Neural crest cell (in vitro differentiated cells): ENCODE data around the gene TYR. TPM values are rescaled to one million over a fixed set of nuclear protein-coding genes. Genes with fewer than 3 reads are reported as not detected.

Experiments used
- DNase-seq: peaks from one replicate; pipeline ENCODE4 v3.0.0; 2021; ENCODE audit warnings: low read depth, mixed read lengths, low spot score
- H3K27ac Mint-ChIP-seq: one replicate; pipeline ENCODE4 v1.8.0; 2021; ENCODE audit warnings: mild to moderate bottlenecking, mixed read lengths; ENCODE audit not compliant: unreplicated experiment
- H3K27me3 Mint-ChIP-seq: 2 replicates; pipeline ENCODE4 v1.8.0; 2021; ENCODE audit warnings: low read depth, mild to moderate bottlenecking, mixed read lengths
- H3K36me3 Mint-ChIP-seq: 2 replicates; pipeline ENCODE4 v1.8.0; 2021; ENCODE audit warnings: low read depth, mild to moderate bottlenecking, mixed read lengths
- H3K4me1 Mint-ChIP-seq: 2 replicates; pipeline ENCODE4 v1.8.0; 2021; ENCODE audit warnings: mixed read lengths
- H3K4me3 Mint-ChIP-seq: one replicate; pipeline ENCODE4 v1.8.0; 2021; ENCODE audit warnings: mild to moderate bottlenecking, mixed read lengths
- H3K9me3 Mint-ChIP-seq: 2 replicates; pipeline ENCODE4 v1.8.0; 2021; ENCODE audit warnings: mixed read lengths
- long read RNA-seq: library from polyadenylated mRNA; unstranded; transcript quantifications from one replicate; pipeline ENCODE4 v2.0.0, GENCODE V29; 2020
- total RNA-seq: library from RNA; stranded (reverse); gene quantifications from 2 replicates; pipeline ENCODE4 v1.2.1, GENCODE V29; 2021
- TF ChIP-seq, protein P1 (sequence below): fragments of 200-600 bp; sonication (generic); conservative IDR thresholded peaks from 2 replicates; pipeline ENCODE4 v1.5.0; 2021; ENCODE audit warnings: antibody characterized with exemption, mild to moderate bottlenecking

TYR gene
- not detected in 2 replicates for total RNA-seq
- long read RNA-seq = 0 reads

DNA sequence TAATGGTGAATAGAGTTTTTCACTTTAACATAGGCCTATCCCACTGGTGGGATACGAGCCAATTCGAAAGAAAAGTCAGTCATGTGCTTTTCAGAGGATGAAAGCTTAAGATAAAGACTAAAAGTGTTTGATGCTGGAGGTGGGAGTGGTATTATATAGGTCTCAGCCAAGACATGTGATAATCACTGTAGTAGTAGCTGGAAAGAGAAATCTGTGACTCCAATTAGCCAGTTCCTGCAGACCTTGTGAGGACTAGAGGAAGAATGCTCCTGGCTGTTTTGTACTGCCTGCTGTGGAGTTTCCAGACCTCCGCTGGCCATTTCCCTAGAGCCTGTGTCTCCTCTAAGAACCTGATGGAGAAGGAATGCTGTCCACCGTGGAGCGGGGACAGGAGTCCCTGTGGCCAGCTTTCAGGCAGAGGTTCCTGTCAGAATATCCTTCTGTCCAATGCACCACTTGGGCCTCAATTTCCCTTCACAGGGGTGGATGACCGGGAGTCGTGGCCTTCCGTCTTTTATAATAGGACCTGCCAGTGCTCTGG lies at the start of gene TYR:
Gene TYR (plus strand): TSS at position 185 of the 541 bp plus-strand sequence. CDS start 79 bp downstream, at position 264.
- Mint-ChIP-seq H3K9me3 (peaks cover 4% of the 10 kb centered on the region), H3K4me1 (peaks cover 8% of the 10 kb centered on the region), H3K27me3 (no peaks in the 10 kb centered on the region), H3K27ac (no peak within 1 kb of the TSS), H3K4me3 (no peak within 1 kb of the TSS), H3K36me3 (no peaks in the 10 kb centered on the region)
- DNase-seq = no peak
- TF ChIP-seq, protein P1, sequence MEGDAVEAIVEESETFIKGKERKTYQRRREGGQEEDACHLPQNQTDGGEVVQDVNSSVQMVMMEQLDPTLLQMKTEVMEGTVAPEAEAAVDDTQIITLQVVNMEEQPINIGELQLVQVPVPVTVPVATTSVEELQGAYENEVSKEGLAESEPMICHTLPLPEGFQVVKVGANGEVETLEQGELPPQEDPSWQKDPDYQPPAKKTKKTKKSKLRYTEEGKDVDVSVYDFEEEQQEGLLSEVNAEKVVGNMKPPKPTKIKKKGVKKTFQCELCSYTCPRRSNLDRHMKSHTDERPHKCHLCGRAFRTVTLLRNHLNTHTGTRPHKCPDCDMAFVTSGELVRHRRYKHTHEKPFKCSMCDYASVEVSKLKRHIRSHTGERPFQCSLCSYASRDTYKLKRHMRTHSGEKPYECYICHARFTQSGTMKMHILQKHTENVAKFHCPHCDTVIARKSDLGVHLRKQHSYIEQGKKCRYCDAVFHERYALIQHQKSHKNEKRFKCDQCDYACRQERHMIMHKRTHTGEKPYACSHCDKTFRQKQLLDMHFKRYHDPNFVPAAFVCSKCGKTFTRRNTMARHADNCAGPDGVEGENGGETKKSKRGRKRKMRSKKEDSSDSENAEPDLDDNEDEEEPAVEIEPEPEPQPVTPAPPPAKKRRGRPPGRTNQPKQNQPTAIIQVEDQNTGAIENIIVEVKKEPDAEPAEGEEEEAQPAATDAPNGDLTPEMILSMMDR = no peak

DNA sequence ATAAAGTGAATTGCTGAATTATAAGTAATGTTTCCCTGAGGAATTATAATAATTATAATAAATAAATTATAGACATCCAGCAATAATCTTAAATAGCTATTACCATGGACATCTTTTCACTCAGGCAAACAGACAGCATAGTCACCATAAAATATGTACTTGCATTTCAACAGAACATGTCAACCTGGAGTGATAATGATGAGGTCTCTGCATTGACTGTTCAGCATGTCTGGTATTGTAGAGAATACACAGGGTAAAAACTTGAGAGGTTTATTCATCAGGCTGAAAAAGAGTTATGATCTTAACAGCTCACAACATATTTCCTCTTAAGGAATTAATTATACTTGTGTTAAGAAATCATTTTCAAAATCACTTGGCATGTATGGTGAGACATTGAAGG lies 41.1 kb upstream of the TYR start:
- no peak overlapping the region for H3K4me3 Mint-ChIP-seq
- H3K4me1 Mint-ChIP-seq = no peaks in the 10 kb centered on the region
- H3K9me3 Mint-ChIP-seq = no peaks in the 10 kb centered on the region
- no peaks in the 10 kb centered on the region for H3K27me3 Mint-ChIP-seq
- no peak for DNase-seq
- H3K36me3 Mint-ChIP-seq = no peaks in the 10 kb centered on the region
- TF ChIP-seq, protein P1 = no peak
- no peak overlapping the region for H3K27ac Mint-ChIP-seq

DNA sequence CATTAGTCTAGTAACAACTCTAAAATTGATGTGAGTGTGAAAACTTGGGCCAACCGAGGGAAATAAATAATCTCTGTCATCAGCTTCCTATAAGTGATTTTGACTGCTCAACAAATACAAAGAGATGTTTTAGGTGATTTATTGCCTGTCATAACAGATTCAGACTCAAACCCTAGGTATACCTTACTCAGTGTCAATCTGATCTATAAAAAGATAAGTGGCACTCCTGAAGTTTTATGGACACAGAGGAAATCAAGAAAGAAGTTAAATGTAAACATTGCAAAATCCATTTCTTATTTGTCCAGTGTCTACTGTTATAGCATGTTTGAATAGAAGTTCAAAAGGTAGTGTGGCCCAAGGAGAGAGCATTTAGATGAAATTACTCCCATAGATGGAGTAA lies 30.4 kb upstream of the TYR start:
- DNase-seq = no peak
- no peak overlapping the region for H3K4me3 Mint-ChIP-seq
- TF ChIP-seq, protein P1 = no peak
- H3K4me1 Mint-ChIP-seq = no peaks in the 10 kb centered on the region
- no peak overlapping the region for H3K27ac Mint-ChIP-seq
- H3K27me3 Mint-ChIP-seq = no peaks in the 10 kb centered on the region
- H3K9me3 Mint-ChIP-seq = peaks cover 3% of the 10 kb centered on the region
- H3K36me3 Mint-ChIP-seq = no peaks in the 10 kb centered on the region

DNA sequence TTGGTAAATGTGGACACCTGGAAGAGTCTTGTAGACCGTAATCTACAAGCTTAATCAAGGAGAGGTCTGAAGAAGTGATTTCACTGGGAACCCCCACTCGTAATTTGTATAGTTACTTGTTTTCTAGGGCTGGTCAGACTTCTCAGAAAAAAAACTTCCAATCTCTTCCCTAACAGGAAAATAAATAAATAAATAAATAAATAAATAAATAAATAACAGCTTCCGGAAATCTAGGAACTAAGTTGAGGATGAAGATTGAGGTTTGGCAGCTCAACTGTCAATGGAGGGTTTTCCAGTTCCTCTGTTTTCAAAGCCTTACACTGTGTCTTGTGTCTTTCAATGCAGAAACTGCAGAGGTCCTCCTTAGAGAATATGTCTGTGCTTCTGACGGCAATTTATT lies 17.7 kb upstream of the TYR start:
- TF ChIP-seq, protein P1 = no peak
- peaks cover 3% of the 10 kb centered on the region for H3K9me3 Mint-ChIP-seq
- H3K36me3 Mint-ChIP-seq = no peaks in the 10 kb centered on the region
- H3K27me3 Mint-ChIP-seq = no peaks in the 10 kb centered on the region
- H3K4me1 Mint-ChIP-seq = no peaks in the 10 kb centered on the region
- H3K27ac Mint-ChIP-seq = no peak overlapping the region
- no peak for DNase-seq
- H3K4me3 Mint-ChIP-seq = no peak overlapping the region

DNA sequence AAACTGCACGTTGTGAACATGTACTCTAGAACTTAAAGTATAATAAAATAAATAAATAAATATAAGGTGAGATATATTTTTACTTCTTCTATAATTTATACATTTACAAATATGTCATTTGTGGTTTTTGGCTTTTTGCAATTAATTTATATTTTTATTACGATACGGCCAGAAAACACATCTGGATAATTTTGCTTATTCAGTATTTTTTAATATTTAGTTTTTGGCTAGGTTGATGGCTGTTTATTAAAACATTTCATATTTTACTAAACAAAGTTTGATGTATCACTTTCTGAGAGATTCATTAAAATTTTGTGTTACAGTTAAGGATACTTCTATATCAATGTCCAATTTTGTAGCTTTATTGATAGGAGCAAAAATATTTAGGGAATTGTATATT lies 15.7 kb upstream of the TYR start:
- H3K4me1 Mint-ChIP-seq = no peaks in the 10 kb centered on the region
- H3K27ac Mint-ChIP-seq = no peak overlapping the region
- TF ChIP-seq, protein P1 = no peak
- no peak for DNase-seq
- no peaks in the 10 kb centered on the region for H3K36me3 Mint-ChIP-seq
- peaks cover 3% of the 10 kb centered on the region for H3K9me3 Mint-ChIP-seq
- no peaks in the 10 kb centered on the region for H3K27me3 Mint-ChIP-seq
- no peak overlapping the region for H3K4me3 Mint-ChIP-seq
